ENCODE measurements around the gene PPP1R26.
"Not testable (repeated sequence)": the region's sequence is repeated elsewhere in the genome, so short reads cannot be mapped to it uniquely, and the experiment has no call there.

PPP1R26 gene

GRCh38 chr9:135522931-135523330 lies 43.3 kb downstream of the PPP1R26 start:
- no peak for DNase-seq

- no peak for DNase-seq
Observed at GRCh38 chr9:135523521-135524129, 44.0 kb downstream of the PPP1R26 start.

- DNase-seq, result no peak
Observed at GRCh38 chr9:135524130-135524861, 44.7 kb downstream of the PPP1R26 start.

GRCh38 chr9:135525241-135526088 lies 45.9 kb downstream of the PPP1R26 start:
- no peak for DNase-seq

GRCh38 chr9:135526089-135526729 lies 46.6 kb downstream of the PPP1R26 start:
- DNase-seq, result no peak

- DNase-seq, result no peak
Observed at GRCh38 chr9:135526730-135527571, 47.4 kb downstream of the PPP1R26 start.

GRCh38 chr9:135528842-135529435 lies 49.4 kb downstream of the PPP1R26 start:
- DNase-seq, result not testable (repeated sequence)

- DNase-seq, result no peak
Observed at GRCh38 chr9:135530146-135530545, 50.6 kb downstream of the PPP1R26 start.

GRCh38 chr9:135531096-135531495 lies 51.5 kb downstream of the PPP1R26 start:
- DNase-seq, result no peak

- no peak for DNase-seq
Observed at GRCh38 chr9:135533113-135533512, 53.5 kb downstream of the PPP1R26 start.

GRCh38 chr9:135533674-135534073 lies 54.1 kb downstream of the PPP1R26 start:
- DNase-seq, result no peak

GRCh38 chr9:135534192-135534711 lies 54.7 kb downstream of the PPP1R26 start:
- DNase-seq, result not testable (repeated sequence)

GRCh38 chr9:135534826-135535225 lies 55.2 kb downstream of the PPP1R26 start:
- not testable (repeated sequence) for DNase-seq

GRCh38 chr9:135535631-135536030 lies 56.0 kb downstream of the PPP1R26 start:
- not testable (repeated sequence) for DNase-seq

- peak; percentile 74 for DNase-seq
Observed at GRCh38 chr9:135536216-135536615, 56.6 kb downstream of the PPP1R26 start.

Data from left hindlimb (tissue), 1 donor.